Stimulated activated CD8-positive, alpha-beta memory T cell treated with anti-CD3 and anti-CD28 coated beads, Interleukin-12 subunit alpha, Interleukin-12 subunit beta, amount 100 ng/mL, for 1 hour (primary cell): ENCODE results near the gene TOR1B.

Experiments used
- DNase-seq: peaks from one replicate; pipeline ENCODE4 v3.0.0-alpha.2; 2020; ENCODE audit warnings: low read depth

The TOR1B gene

DNA sequence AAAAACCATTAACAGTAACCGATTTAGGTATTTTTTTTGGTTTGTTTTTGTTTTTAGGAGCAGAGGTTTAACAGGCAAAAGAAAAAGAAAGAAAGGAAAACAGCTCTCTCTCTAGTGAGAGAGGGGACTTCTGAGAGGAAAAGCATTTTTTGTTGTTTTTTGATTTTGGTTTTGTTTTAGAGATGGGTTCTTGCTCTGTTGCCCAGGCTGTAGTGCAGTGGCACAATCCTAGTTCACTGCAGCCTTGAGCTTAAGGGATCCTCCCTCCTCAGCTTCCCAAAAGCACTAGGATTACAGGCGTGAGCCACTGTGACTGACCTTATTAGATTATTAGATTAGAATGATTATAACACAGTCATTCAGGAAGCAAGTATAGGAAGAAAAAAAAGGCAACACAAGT lies 42.4 kb downstream of the TOR1B start:
- no peak for DNase-seq

DNA sequence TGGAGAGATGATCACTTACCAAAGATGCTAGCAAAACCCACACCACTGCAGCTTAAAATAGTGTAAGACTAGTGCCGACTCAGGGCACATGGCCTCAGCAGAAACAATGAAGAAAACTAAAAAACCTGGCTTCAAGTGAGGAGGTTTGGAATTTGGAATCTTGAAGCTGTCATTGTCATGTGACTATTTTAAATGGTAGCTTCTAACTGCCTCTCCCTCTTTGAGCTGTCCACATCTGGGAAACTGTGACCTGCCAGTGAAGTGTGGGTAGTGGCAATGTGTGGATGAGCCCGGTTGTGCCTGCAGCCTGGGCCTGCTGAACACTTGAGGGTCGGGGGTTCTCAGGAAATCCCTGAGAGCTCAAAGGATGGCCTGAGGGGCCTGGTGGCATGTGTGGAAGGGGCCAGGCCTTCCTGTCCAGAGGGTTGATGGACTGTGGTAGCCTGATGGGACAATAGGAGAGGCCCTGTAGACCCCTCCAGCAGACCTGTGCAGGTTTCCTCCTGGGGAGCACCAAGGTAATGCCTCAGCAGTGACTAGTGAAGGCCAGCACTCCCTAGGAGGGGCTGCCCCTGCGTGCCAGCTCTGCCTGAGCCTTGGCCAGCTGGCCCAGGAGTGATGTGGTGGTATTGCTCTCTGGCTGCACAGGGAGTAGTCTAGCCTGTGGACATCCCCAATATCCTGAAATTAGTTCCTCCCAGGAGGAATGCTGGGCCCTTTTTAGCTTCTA lies 45.9 kb downstream of the TOR1B start:
- DNase-seq: no peak

DNA sequence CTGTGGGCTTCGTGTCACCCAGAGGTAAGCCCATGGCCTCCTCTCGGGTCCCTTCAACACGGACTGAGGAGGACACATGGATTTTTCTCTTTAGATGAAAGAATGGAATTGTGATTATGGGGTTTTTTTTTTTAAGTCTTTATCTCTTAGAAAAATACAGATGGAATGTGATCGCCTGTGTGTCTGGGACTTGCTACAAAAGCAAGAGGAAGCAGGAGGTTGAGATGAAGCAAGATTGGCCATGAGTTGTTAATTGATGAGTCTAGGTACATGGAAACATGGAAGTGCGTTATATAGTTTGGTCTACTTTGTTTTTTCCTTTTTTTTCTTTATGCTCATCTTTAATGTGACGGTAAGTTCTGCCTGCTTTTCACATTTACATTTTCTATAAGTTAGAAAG lies 46.9 kb downstream of the TOR1B start:
- no peak for DNase-seq

DNA sequence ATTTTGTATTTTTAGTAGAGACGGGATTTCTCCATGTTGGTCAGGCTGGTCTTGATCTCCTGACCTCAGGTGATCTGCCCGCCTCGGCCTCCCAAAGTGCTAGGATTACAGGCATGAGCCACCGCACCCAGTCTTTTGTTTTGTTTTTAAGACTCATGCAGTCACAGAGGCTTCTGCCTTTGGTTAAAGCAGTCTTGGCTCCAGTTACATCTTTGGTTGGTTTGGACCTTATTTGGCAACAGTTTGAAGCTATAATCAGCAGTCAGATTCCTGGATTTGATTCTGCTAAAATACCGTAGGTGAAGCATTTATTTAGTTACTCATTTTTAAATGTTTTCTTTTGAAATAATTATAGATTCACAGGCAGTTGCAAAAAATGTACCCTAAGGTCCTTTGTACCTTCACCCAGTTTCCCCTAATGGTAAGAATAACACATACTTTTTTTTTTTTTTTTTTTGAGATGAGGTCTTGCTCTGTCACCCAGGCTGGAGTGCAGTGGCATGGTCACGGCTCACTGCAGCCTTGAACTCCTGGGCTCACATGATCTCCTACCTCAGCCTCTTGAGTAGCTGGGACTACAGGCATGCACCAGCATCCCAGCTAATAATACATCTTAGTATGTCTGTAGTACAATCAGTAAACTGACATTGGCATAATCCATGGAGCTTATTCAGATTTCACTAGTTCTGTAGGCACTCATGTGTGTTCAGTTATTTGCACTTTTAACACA lies 48.0 kb downstream of the TOR1B start:
- DNase-seq: no peak

DNA sequence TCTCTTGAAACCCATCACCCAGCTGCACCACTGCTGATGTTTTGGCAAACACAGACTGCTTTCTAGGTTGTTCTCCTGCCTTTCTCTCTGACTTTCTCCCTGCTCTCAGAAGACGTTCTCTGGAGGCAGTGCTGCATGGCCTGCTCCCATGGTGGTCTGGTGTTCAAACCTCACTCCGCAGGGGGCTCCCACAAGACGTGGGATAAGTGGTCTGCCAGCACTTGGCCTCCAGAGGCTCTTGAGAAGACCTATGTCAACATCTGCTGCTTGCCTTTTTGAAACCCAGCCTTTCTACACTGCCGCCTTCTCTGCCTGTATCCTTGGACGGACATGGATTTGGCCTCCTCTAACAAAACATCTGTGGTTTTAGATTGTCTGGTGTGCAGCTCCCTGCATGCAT lies 48.8 kb downstream of the TOR1B start:
- DNase-seq: no peak

DNA sequence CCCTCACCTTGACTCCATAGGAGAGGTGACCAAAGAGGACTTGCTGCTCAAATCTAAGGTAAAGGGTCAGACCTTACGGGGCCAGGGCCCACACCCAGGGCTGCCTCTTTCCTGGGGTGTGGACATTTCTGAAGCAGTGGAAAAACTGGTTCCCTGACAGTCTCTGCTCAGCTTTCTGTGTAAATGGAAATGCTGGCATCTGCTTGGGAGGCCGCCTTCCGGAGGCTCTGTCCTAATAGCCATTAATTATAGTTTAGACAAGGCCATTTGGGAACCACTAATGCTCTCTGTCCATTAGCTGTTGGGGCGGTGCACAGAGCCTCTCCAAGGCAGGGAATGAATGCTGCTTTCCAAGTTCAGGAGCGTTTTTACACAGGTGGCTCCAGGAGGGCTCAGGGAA lies 49.6 kb downstream of the TOR1B start:
- DNase-seq: no peak

DNA sequence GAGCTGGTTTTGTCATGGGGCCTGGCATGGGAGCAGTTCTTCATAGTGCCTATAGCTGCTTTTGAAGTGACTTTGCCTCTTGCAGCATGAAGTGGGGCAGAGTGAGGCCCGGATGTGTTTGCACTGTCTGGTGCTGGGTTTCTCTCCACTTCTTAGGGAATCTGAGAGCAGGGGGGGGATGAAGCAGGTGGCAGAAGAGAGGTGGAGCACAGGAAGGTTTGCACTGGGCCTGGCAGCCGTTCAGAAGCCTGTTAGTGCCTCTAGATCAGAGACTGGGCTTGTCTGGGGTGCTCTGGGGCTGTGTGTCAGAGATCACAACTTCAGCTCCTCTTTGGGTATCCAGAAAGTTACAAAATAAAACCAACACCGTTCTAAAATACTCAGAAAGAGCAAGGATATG lies 50.6 kb downstream of the TOR1B start:
- DNase-seq: no peak

DNA sequence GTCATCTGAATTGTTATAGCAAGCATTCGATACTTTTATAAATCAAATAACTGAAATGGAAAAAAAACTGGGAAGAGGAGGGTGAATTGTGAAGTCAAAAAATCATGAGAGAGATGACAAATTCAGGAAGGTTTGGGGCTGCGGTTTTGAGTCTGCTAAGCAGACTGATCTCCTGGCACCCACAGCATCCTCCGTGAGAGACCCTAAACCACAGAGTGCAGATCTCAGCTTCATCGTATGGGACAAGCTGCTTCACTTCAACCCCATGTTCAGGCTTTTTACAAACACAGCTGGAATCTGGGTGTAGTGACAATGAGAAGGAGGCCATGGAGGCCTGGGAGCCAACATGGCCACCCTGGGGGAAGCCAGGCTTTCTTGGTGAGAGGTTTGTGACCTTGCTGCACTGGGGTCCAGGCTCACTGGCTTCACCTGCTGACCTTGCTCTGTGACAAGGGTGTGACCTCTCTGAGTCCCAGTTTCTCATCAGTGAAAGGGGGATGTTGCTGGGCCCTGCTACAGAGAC lies 51.7 kb downstream of the TOR1B start:
- no peak for DNase-seq

DNA sequence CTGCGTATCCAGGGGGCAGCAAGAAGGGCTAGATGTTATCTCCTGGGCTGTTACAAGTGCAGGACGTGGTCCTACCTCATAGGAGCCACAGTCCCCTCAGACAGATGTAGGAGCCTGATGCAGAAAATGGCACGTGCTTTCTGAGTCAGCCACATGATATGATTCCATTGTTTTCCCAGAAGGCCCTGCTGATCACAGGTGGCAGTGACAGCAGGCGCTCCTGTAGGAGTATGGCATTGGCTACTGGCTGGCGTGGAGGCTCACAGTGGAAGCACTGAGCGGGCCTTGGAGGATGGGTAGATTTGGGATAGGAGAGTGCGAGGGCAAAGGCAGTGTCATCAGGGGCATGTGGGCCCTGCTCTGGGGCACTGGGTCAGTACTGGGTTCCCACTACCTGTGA lies 54.2 kb downstream of the TOR1B start:
- DNase-seq: no peak

DNA sequence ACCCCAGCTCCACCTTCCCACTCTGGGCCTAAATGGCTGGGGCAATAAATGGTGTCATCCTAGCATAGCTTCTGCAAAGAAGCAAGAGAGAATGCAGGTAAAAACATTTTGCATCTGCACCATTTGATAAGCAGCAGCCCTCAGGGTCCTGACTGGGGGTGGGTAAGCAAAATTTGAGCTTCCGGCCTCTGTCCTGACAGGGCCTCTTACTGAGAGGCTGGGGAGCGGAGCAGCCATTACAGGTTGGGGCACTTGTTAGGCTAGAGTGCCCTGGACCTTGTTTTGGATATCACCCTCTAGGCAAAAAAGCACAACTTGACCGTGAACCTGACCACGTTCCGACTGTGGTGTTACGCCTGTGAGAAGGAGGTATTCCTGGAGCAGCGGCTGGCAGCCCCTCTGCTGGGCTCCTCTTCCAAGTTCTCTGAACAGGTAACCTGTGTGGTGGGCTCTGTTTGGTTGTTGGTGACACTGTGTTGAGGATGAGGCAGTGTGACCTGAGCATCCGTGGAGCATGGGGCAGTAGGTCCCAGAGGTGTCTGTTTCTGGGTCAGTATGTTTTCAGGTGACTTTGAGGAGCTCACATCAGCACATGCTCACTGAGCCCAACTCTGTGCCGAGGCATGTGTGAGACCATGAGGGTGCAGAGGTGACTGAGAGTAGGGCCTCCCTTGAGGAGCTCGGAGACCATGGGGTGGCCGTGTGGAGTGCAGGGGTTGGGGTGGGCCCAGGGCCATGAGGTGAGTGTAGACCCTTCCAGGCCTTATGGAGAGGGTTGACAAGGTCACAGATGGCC lies 55.4 kb downstream of the TOR1B start:
- no peak for DNase-seq
